Left cardiac atrium (tissue), 4 donors: ENCODE data around the gene P2RX1. TPM values are rescaled to one million over a fixed set of nuclear protein-coding genes. Genes with fewer than 3 reads are reported as not detected.
"Not testable (repeated sequence)": the region's sequence is repeated elsewhere in the genome, so short reads cannot be mapped to it uniquely, and the experiment has no call there.

Experiments used
- ATAC-seq, 2 donors: fragments of 200-7000 bp; cut with Tn5 transposase; one replicate each; pipeline ENCODE4 v1.9.1; 2020; ENCODE audit warnings: mild to moderate bottlenecking in 2 of 2, moderate library complexity in 2 of 2
- DNase-seq: peaks from one replicate; pipeline ENCODE4 v3.0.0-alpha.2; 2020
- intact Hi-C, 2 donors: fragments of 100-400 bp; cut with DNase I; formaldehyde crosslinking; loops; one replicate each; pipeline versions ENCODE4 v1.14.1 to v1.15.1; 2022 to 2023
- total RNA-seq, 2 donors: library from RNA; stranded (reverse); fragmentation: NEBNext Ultra II Directional; extraction: Animal tissue kit (Norgen Biotek cat#: 25700); gene quantifications; one replicate each; pipeline ENCODE4 v1.2.1, GENCODE V29; 2021
- donor health status: DM: no; HTN: yes; CAD: no.
- donor health status: DM: no; HTN: yes; CAD: no; lungs with severe emphysema.
- donor health status: DM: yes; HTN: yes; CAD: no.
- donor health status: Dilated cardiomyopathy.

P2RX1 gene
- total RNA-seq, 2 donors from 2014 or later: 0.62 to 3.5 TPM

- no peak for DNase-seq
- peak; percentile 19 to 56 for ATAC-seq
- intact Hi-C loops: no loop called here
Measured at GRCh38 chr17:3879591-3880417, 36.5 kb downstream of the P2RX1 start.

GRCh38 chr17:3879186-3879585 lies 37.1 kb downstream of the P2RX1 start:
- peak; percentile 90 to 91 for ATAC-seq
- intact Hi-C loops: no loop called here
- peak; percentile 67 for DNase-seq

DNA sequence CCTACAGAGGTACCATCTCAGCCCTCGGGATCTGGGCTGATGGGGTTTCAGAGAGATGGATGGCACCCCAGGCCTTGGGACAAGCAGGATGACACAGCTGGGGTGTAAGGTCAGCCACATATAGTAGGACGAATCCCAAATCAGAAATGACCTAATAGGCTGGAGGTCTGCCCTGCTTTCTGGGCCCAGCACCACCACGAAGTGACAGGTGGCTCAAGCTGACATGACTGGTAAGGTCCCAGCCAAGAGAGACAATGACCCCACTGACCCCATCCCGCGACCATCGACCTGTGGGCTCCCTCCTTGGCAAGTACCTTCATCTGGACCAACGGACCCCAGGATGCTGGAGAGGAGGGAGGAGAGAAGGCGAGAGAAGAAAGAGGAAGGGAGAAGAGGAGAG lies 39.0 kb downstream of the P2RX1 start:
- ATAC-seq (peak in 1 of 2 donors; percentile 32), DNase-seq (no peak)
- intact Hi-C loops: no loop called here

- intact Hi-C loops: no loop called here
- DNase-seq (no peak), ATAC-seq (no peak)
Measured at GRCh38 chr17:3875317-3875716, 40.9 kb downstream of the P2RX1 start.

DNA sequence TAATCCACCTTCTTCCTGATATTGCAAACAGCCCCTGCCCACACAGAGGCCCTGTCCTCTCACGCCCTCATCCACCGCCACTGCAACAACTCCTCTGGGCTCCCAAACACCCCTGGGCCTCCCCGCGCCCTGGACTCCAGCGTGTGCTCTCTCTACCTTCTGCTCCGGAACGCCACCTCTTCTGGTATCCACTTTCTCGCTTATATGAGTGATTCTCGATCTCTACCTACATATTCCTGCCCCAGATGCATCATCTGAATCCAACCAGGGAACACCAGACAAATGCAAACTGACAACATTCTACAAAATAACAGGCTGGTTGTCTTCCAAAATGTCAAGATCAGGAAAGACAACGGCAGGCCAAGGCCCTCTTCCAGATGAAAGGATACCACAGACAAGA lies 42.4 kb downstream of the P2RX1 start:
- intact Hi-C loops: no loop called here
- no peak for DNase-seq

DNA sequence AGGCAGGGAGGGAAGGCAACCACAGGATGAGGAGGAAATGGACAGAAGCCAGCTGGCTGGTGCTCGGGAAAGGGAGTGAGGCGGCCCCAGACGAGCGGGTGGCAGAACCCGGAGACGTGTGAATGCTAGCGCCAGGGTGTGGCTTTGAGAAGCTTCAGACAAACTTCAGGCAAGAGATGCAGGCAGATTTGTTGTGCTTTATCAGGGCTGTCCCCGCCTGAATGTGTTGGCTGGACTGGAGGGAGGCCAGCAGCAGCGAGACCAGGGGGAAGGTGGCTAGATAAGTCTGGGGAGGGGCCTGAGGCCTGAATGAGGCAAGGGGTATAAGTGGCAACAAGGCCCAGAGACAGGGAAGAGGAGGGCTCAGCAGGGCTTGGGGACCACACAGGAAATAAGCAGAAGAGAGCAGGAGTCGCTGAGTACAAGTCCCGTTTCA lies 45.4 kb downstream of the P2RX1 start:
- DNase-seq (peak; percentile 83), ATAC-seq (peak; percentile 90 to 92)
- intact Hi-C loops: no loop called here

More for the DNA sequence above, 42.4 kb downstream of the P2RX1 start:
- no peak for ATAC-seq

GRCh38 chr17:3867606-3868005 lies 48.7 kb downstream of the P2RX1 start:
- intact Hi-C loops: loop anchor here (10.0 kb wide), 2 partner anchors 47 to 137 kb away; partner anchors contain the start of gene P2RX1 (in 1 of the 2)
- no peak for ATAC-seq

DNA sequence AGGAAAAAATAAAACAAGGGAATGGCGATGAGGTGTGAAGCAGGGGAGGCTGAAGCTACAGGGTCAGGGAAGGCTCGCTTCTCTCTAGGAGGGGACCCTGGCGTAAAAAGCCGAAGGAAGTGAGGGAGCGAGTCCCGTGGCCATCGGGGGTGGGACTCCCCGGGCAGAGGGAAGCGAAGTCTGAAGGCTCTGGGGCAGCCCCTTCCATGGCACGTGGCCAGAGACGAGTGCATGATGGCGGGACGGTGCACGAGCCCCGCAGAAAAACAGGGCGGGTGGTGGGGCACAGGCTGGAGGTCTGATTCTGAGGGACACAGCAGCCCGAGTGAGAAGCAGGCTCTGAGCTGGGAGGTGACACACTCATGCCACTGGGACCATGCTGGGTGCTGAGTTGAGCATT lies 49.2 kb downstream of the P2RX1 start:
- intact Hi-C loops: loop anchor here (10.0 kb wide), 2 partner anchors 48 to 138 kb away; partner anchors contain the start of gene P2RX1 (in 1 of the 2)
- no peak for DNase-seq
- no peak for ATAC-seq

More at GRCh38 chr17:3867606-3868005, 48.7 kb downstream of the P2RX1 start:
- DNase-seq: no peak

GRCh38 chr17:3866276-3866675 lies 50.0 kb downstream of the P2RX1 start:
- ATAC-seq: no peak
- intact Hi-C loops: loop anchor here (10.0 kb wide), 2 partner anchors 49 to 139 kb away; partner anchors contain the start of gene P2RX1 (in 1 of the 2)
- no peak for DNase-seq

DNA sequence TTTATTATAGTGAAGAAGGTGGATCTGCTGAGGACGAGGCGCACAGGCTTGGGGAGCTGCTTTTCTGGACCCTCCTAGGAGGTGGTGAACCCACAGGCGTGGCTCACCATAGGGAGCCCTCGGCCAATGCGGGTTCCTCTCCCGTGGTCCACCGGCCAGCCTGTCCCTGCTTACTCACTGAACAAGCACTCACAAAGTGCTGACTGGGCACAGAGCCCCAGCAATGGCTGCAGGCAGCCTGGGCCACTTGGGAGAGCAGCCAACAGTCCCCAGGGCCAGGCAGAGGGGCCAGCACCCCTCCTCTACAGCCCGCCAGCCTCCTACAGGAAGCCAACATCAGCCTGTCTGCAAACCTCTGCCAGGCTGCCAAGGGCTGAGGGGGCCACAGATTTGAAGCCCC lies 51.1 kb downstream of the P2RX1 start:
- ATAC-seq (peak in 1 of 2 donors; percentile 56), DNase-seq (peak; percentile 65)
- intact Hi-C loops: loop anchor here (10.0 kb wide), 2 partner anchors 50 to 140 kb away; partner anchors contain the start of gene P2RX1 (in 1 of the 2)

GRCh38 chr17:3864534-3864933 lies 51.7 kb downstream of the P2RX1 start:
- DNase-seq (no peak), ATAC-seq (no peak)
- intact Hi-C loops: loop anchor here (5.0 to 10.0 kb wide), 3 partner anchors 48 to 140 kb away; partner anchors contain the start of gene P2RX1 (in 1 of the 2)

DNA sequence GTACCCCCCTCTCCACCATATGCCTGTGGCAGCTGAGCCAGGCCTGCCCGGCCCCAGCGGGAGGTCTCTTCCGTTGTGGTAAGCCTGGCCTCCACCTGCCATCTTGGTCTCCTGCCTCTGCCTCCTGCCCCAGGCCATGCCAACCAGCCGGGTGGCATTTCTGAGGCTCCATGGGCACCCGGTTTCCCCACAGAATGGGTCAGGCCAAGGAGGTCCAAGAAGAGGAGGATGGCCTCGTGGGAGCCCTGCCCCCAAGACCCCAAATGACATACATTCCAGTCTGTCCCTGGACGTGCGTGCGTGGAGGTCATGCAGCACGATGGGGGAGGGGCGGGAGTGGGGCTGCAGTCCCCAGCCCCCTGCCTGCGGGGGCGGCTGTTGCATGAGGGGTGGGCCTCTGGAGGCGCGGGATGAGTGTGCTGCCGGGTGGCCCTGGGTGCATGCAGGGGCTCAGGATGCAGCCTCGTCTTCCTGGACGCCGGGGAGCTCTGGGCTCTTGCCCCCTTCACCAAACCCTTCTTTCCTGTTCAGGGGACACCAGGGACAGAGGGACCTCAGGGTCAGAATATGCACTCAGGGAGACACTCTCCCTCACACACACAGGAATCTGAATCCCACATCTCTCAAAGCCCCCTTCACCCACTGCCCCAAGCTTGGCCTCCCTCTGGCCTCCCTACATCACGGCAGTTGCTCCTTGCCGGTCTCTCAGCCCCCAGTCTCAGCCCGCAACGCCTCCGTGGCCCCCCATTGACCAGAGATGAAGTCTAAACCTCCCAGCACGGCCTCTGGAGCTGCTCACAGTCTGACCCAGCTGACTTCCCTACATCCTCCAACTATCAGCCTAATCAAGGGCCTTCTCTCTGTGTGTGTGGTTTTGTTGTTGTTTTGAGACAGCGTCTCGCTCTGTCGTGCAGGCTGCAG lies 54.2 kb downstream of the P2RX1 start:
- intact Hi-C loops: loop anchor here (5.0 to 10.0 kb wide), 3 partner anchors 50 to 143 kb away; partner anchors contain the start of gene P2RX1 (in 1 of the 2)
- peak; percentile 7 for DNase-seq

DNA sequence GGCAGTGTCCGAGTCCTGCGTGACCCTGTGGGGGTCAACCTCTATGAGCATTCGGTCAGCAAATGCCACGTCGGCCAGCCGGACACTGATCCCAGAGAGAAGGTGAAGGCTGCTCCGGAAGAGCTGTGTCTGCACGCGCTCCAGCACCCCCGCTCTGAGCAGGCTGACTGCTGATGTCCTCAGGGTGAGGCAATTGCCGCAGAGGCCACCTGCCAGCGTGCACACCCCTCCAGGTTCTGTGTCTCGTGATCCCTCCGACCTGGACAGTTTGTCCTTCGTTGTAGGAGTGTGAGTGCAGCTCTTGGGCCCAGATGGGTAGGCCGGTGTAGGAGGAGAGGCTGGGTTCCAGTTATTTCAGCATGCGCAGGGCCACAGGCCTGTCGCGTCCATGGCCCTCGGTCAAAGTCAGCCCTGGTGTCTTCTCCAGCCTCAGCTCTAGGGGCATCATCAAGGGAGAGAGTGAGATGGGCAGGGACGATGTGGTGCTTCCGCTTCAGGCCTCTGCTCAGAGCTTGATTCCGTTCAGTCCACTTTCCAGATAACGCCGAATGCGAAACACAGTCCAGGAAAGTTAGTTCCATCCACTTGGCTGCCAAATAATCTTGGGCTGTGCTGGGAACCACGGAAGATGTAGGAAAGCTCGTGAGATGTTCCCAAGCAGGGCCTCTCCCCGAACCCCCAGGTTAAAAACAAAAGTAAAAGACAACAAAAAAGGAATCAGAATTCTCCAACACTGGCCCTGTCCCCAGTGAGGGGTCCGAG lies 55.1 kb downstream of the P2RX1 start:
- DNase-seq: no peak
- ATAC-seq: no peak
- intact Hi-C loops: loop anchor here (5.0 to 10.0 kb wide), 3 partner anchors 51 to 144 kb away; partner anchors contain the start of gene P2RX1 (in 1 of the 2)

More for the DNA sequence above, 54.2 kb downstream of the P2RX1 start:
- ATAC-seq: no peak

- intact Hi-C loops: loop anchor here (5.0 to 10.0 kb wide), 3 partner anchors 52 to 145 kb away; partner anchors contain the start of gene P2RX1 (in 1 of the 2)
- ATAC-seq (no peak), DNase-seq (no peak)
Measured at GRCh38 chr17:3859940-3860339, 56.3 kb downstream of the P2RX1 start.

GRCh38 chr17:3857261-3858105 lies 58.8 kb downstream of the P2RX1 start:
- DNase-seq (no peak), ATAC-seq (no peak)
- intact Hi-C loops: no loop called here

DNA sequence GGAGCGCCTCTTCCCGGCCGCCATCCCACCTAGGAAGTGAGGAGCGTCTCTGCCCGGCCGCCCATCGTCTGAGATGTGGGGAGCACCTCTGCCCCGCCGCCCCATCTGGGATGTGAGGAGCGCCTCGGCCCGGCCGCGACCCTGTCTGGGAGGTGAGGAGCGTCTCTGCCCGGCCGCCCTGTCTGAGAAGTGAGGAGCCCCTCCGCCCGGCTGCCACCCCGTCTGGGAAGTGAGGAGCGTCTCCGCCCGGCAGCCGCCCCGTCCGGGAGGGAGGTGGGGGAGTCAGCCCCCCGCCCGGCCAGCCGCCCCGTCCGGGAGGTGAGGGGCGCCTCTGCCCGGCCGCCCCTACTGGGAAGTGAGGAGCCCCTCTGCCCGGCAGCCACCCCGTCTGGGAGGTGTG lies 62.1 kb downstream of the P2RX1 start:
- intact Hi-C loops, DNase-seq, ATAC-seq: not testable (repeated sequence)

GRCh38 chr17:3852561-3852960 lies 63.7 kb downstream of the P2RX1 start:
- intact Hi-C loops: no loop called here
- ATAC-seq (peak in 1 of 2 donors; percentile 39), DNase-seq (no peak)
